Stimulated activated CD4-positive, alpha-beta T cell treated with anti-CD3 and anti-CD28 coated beads, Interleukin-4, amount 100 ng/mL, for 24 hours (primary cell): ENCODE results near the gene C2orf68.
"Not testable (repeated sequence)": the region's sequence is repeated elsewhere in the genome, so short reads cannot be mapped to it uniquely, and the experiment has no call there.

ENCODE experiments used
- DNase-seq: peaks from one replicate; pipeline ENCODE4 v3.0.0-alpha.2; 2020

C2orf68 gene

DNA sequence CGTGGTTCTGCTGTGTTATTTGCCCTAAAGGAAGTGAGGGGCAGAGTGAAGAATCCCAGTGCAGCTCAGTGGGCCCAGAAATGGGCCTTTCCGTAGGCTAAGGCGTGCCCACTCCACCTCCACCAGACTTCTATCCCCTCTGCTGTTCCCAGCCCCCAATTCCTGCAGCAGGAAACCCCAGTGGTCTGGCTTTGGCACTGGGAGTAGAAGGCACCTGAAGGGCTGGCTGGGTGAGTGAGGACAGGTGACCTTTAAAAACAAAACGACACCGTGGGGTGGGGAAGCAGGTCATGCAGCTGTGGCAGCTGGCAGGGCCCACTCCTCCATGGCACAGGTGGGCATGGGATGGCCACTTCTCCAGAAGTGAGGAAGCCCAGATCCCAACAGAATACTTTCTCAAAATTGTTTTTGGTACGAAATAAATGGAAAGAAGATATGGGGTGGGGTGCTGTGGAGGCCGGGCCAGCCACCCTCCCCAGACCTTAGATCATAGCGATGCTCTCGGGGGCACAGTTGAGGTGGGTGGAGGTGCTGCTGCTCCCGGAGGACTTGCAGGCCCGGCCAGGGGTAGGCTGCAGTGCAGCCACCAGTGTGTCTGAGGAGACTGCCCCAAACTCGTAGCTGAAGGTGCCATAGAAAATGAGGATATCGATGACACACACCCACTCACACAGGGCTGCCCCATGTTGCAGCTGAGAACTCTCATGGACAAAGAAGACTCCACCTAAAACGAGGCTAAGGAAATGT is 13.1 kb downstream of the C2orf68 start:
- DNase-seq = no peak

DNA sequence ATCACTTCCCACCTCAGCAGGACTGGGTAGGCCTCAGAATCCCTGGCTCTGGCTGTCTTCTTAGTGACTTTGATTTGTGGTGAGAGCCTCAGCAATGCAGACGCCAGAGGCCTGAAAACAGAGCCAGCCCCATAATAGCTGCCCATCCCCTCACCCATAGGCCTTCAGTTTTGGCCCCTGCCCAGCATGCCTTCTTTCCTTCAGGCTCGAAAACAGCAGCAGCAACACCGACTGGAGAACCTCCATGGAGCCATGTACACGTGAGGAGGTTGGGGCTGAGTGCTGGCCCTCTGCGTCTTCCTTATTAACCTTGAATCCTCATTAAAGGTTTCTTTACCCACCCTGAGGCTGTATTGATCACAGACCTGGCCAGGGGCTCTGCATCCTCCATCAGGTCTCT is 14.6 kb downstream of the C2orf68 start:
- no peak for DNase-seq

DNA sequence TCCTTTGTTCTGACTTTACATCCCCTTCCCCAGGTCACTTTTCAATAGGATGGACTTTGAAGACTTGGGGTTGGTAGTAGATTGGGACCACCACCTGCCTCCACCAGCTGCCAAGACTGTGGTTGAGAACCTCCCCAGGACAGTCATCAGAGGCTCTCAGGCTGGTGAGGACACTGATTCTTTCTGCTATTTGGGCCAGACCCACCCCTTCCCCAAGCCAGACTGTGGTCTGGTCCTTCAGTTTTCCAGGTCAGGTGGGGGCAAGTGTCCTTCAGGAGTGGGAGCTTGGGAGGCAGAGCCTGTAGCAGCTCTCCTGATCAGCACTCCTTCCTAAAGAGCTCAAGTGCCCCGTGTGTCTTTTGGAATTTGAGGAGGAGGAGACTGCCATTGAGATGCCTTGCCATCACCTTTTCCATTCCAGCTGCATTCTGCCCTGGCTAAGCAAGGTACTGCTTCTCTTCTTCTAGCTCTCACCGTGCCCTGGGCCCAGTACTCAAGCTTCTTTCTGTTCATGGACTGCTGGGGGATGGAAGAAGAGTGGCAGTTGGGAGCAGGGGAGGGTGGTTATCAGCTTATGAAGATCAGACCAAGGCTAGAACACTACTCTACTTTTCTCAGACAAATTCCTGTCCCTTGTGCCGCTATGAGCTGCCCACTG is 15.3 kb downstream of the C2orf68 start:
- DNase-seq = no peak

DNA sequence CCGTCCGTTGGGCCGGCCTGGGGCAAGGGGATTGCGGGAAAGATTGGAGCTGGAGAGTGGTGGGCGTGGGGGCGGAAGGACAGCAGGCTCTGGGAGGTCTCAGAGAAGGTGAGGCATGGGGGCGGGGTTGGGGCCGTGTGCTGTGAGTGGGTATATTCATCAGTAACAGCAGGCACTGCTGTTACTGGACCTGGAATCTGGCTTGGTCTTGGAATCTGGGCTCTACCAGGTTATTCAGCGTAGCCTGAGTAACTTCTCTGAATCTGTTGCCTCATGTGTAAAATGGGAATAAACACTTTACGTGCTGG is 15.9 kb downstream of the C2orf68 start:
- peak; percentile 44 for DNase-seq

DNA sequence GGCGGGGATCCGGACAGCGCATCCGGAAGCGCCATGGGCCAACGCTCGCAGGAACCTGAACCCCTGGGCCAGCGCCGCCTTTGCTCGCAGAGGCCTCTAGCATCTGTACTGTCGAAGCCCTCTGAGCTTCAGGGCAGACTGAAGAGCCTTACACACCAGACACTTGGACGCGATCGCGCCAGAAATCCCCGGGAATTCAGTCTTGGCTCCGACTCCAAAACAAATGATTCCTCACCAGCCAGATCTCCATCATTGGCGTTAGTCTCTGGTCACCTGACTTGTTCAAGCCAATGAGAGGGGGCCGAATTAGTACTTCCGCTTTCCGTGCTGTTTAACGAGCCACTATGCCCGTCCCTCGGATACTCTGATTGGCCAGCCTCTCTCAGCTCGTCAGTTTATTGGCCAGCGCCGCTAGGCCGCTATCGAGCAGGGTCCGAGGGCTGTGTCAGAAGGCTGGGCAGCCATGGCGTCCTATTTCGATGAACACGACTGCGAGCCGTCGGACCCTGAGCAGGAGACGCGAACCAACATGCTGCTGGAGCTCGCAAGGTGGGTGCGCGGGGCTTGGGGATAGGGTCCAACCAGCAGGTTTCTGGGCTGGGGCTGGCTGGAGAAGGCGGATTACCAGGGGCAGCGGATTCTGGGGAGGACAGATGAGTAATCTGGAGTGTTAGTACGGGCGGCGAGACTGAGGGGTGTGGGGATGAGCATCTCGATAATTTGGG is 16.4 kb downstream of the C2orf68 start, which contains the start of gene RNF181:
RNF181 (plus strand) TSS at position 445 of the 725 bp plus-strand sequence; CDS start at position 464, 19 bp downstream.
- DNase-seq = peak; percentile 94

DNA sequence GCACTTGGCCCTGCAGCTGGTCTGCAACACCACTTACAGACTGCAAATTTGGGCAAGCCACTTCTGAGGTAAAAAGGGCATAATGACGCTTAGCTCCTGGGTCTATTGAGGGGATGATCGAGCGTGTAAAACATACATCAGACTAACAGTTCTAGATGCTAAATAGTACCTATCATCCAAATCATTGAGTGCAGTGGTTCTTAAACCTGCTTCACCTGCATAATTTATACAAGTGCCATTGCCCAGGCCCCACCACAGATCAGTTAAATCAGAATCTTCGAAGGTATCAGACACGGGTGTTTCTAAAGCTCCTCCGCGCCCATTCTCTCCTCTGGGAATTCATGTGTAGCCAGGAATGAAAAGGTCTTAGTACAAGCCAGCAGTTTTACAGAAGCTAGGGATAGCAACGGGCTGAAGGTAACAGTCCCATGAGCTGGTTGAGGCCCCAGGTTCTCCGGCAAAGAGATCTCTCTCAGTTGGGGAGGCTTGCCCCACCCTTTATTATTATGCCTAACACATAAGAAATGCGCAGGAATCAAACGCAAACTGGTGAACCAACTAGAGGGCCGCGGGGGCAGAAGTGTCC is 17.1 kb downstream of the C2orf68 start:
- DNase-seq = no peak

DNA sequence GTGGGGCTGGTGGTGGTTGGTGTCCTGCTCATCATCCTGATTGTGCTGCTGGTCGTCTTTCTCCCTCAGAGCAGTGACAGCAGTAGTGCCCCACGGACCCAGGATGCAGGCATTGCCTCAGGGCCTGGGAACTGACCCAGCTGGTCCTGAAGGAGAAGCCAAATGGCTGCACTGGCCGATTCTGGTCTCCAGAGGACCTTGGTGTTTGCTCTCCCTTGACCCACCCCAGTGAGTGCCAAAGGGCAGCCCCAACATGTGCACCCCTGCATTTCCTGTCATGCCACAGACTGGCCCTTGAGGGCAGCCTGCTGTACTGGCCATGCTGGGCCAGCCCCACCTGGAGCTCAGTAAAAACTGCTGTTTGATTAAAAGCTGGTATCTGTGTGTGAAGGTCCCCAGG is 18.8 kb downstream of the C2orf68 start:
- DNase-seq = no peak

DNA sequence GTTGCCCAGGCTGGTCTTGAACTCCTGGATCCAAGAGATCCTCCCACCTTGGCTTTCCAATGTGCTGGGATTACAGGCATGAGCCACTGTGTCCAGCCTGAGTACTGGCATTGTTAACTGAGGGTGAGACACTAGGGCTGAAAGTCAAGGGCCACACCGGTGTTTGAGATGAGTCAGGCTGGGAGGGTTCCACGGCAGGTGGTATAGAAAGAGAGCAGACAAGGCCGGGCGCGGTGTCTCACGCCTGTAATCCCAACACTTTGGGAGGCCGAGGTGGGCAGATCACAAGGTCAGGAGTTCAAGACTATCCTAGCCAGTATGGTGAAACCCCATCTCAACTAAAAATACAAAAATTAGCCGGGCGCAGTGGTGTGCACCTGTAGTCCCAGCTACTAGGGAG is 19.6 kb downstream of the C2orf68 start:
- DNase-seq = not testable (repeated sequence)

DNA sequence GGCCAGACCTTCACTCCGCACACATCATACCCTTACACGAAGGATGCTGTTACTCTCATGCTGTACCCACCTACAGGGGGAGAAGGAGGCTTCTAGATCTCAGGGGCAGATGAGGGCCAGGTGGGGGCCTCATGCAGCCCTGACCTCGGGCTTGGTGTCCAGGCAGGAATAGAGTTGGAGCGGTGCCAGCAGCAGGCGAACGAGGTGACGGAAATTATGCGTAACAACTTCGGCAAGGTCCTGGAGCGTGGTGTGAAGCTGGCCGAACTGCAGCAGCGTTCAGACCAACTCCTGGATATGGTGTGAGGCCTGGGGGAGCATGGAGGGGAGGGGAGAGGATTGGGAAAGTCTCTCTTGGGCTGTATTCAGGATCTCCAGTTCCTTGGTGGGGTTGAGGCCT is 20.3 kb downstream of the C2orf68 start:
- DNase-seq = no peak

DNA sequence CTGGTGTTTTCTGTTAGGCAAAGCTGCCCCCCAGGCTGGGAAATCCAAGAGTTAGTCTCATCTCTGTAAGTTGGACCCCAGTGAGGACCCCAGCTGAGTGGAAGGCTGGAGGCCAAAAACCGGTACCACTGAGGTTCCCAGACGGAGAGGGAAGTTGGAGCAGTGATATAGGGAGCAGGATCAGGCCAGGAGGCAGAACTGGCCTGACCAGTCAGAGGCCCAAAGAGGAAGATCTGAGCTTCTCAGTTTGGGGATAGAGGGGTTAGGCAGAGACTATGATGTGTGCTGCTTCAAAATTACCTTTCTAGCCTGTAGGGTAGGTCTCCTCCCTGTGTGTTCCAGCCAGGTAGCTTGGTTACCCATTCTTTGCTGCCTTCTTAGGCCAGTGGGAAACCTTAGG is 20.9 kb downstream of the C2orf68 start:
- DNase-seq = no peak

DNA sequence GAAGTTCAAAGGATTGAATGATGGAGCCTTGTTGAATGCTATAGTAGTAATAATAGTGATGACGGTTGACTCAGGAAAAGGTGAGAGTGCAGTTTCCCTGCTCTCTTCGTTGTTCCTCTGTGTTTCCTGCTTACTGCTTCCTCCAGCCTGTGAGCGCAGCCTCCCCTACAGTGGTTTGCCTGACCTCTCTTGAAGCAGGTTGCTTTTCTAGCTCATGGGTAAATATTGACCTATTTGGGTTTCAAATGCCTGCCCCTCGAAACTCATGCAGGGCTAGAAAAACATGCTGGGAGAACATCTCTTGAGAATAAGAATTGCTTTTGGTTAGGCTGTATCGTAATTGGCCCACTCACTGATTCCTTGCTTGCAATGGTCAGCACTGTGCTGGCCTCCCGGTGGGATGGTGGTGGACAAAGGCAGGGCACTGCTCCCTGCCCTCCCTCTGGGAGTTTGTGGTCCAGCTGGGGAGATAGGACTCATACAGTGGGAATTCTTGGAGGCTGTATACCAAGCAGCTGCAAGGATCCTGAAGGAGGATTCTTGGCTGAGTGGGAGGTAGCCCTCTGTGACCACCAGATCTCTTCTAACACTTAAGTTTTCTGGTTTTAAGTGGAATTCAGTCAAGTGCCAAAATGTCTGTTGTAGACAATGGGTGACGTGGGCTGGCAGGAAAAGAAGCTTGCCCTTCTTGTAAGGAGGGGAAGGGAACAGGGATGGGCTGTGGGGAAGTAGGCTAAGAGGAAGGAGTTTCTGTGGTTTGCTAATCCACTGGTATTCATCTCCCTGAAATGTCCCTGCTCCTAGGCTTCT is 21.7 kb downstream of the C2orf68 start:
- no peak for DNase-seq

DNA sequence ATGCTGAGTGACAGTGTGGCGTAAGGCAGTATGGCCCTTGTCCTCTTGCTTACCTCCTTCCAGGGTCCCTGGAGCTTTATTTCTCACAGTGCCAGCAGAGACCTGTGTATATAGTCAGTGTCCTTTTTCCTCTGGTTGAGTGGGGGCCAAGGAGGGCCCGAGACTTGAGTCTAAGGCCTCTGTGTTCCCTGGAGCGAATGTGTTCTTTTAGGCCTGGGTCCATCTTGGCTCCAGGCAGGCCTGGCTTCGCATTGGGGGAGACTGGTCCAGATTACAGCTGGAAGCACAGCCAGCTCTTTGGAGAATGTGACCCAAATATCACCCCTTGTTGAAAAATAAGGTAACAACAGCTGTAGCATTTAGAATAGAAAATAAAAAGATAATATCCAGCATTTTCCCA is 22.7 kb downstream of the C2orf68 start:
- DNase-seq = no peak

DNA sequence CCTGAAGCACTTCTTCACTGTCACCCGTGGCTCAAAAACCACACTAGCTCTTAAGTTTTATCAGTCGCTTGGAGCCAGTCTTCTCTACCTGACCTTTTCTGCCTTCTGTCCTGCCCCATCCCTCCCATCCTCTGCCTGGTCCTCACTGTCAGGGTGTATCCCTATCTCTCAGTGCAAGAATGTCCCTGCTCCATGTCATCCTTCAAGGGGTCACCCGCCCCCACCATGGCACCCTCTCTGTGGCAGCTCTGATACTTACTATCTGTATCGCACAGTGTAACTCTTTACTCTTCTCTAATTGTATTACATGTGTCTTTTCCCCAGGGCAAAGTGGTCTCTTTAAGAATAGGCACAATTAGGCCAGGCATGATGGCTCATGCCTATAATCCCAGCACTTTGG is 23.2 kb downstream of the C2orf68 start:
- DNase-seq = no peak

DNA sequence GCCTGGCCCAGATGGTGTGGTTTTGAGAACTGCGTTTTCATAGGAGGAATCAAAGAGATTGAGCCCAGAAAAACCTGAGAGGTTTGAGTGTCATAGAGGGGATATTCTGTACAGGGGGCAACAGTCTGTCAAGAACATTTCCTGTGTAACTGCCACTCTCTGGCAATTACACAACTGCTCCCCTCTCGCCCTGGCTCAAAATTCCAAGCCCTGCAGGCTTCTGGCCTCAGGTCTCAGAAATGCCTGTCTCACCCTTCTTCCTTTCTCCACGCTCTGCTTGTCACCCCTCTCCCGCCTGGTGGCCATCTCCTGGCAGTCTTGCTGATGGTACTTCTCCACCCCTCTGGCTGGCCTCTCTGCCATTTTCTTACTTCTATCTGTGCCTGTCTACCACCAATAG is 23.6 kb downstream of the C2orf68 start:
- no peak for DNase-seq

DNA sequence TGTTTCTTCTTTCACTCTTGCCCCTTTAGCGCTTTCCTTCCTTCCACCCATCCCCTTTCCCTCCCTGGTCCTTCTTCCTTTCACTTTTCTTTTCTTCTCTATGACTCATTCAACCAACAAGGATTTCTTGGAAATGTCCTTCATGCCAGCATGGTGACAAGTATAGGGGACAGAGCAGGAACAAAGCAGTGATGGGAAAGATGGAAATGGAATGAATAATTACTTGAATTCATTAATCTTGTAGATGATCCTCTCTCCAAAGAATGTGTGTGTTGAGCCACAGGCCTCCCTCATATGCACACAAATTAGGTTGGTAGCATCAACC is 26.1 kb downstream of the C2orf68 start:
- DNase-seq = no peak

DNA sequence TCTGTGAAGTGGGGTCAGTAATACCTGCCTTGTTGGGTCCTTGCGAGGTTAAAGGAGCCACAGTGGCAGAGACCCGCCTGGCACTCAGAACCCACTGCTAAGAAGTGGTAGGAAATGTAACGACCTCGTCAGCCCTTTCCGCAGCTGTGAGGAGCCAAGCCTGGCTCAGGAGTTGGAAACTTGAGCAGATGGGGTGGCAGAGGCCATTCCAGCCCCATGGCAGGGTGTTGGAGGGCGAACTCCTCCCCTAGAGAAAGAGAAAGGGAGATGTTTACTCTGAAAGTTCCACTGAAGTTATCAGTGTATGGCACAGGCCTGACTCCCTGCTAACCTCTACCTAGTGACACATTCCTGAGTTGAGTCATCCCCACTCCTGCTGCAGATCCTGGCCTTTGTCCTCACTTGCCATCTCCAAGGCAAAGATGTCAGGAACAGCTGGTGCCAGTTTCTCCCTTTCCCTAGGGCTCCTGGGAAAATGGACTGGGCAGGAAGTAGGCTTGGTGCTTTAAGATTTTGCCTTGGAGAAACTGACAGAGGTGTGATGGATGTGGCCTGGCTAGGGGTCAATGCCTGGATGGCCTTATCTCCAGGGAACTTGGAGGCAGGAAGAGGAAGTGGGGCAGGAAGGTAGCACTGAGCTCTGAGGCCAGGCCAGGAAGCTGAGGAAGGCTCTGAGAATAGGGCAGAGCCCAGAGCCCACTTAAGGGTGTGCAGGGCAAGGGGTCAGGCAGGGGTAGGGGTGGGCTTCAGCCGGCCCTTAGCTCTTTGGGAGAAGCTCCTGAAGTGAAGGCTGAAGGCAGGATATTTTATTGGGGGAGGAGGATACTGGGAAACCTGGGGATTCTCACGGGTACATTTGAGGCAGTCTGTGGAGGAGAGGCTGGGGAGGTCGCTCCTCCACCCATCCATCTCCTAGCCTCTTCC is 26.7 kb downstream of the C2orf68 start:
- peak; percentile 42 for DNase-seq

DNA sequence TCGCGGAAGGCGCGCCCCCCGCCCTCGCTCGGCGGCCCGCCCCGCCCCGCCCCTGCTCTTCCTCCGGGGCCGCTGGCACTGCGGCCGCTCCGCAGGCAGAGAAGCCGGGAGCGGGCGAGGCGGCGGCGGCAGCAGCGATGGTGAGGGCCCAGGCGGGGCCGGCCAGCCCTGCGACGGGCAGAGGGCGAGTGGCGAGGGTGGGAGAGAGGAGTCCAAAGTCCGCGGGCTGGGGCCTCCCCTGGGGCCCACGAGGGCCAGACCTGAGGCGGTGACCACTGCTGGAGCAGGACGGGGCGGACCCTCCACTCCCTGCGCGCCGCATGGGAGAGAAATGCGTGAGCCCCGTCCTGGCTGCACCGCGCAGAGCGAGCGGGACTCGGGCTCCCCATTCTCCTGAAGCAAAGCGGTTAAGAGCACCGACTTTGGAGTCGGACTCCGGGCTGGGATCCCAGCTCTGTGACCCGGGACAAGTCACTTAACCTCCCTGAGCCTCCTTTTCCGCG is 27.5 kb downstream of the C2orf68 start, which contains the start of gene VAMP5:
VAMP5 (plus strand) TSS at position 78 of the 503 bp plus-strand sequence; CDS start at position 138, 60 bp downstream.
- DNase-seq = no peak

DNA sequence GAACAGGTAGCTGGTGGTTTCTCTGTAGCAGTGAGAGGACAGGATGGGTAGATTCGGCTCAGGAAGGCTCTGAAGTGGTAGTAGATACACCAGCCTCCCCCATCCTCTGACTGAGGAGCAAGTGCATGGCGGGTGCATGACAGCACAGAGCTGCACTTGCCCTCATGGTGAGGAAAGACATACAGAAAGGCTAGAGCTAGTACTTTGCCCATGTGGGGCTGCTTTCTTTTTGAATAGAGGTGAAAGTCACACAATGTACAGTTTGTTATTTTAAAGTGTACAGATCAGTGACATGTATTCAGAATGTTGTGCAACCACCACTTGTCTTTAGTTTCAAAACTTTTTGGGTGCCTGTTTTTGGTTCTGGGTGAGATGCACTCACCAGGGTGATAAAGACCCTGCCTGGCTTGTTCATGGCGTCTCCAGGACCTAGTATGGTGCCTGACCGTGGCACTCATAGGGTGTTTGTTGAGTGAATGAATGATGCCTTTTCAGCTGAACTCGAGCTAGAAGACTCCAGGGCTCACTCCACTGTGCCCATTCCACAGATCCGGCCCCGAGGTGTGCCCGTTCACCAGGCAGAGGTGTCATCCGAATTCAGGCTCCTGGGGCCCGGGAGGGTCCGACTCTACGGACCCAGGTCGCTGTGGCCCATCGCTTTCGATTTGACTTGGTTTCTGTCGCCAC is 28.1 kb downstream of the C2orf68 start:
- DNase-seq = peak; percentile 30

DNA sequence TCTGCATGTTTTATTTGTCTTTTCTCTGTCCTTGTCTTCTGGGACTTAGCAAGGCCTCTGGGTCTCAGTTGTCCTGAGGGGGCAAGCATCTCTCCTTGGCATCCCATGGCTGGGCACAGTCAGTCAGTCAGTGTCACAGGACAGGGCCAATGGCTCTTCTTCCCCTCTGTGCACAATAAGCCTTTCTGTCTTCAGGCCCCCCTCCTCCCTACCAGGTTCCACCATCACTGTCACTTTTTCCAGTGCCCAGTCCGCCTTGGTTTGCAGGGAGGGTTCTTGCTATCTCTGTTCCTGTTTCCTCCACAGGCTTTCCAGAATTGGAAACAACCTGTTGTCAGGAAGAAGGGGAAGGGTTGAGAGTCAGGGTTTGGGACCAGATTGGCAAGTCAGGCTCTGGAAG is 29.4 kb downstream of the C2orf68 start:
- DNase-seq = no peak

DNA sequence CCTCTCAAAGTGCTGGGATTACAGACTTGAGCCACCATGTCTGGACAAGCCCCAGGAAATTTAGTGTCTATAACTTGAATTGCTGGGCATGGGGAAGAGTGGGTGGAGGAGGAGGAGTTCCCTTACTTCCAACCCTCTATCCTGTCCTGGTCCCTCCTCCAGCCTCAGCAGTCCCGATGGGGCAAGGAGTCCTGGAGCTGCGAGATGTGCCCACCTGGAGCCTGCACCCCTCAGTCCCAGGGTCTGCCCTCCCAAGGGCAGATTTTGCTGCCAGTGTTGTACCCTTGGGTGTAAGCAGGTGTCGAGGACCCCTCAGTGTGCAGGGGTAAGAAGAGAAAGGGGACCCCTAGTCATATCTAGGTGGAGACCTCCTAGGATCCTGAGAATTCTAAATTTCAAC is 31.7 kb downstream of the C2orf68 start:
- no peak for DNase-seq
